Islet of Langerhans (tissue), 1 donor: ENCODE data around the gene BLACAT1.
"Not testable (repeated sequence)": the region's sequence is repeated elsewhere in the genome, so short reads cannot be mapped to it uniquely, and the experiment has no call there.

Experiments
- FAIRE-seq: peaks from one replicate; lab custom pipeline; 2011; peaks lifted over from hg19 to GRCh38; lab: Jason Lieb, UNC

Gene BLACAT1

DNA sequence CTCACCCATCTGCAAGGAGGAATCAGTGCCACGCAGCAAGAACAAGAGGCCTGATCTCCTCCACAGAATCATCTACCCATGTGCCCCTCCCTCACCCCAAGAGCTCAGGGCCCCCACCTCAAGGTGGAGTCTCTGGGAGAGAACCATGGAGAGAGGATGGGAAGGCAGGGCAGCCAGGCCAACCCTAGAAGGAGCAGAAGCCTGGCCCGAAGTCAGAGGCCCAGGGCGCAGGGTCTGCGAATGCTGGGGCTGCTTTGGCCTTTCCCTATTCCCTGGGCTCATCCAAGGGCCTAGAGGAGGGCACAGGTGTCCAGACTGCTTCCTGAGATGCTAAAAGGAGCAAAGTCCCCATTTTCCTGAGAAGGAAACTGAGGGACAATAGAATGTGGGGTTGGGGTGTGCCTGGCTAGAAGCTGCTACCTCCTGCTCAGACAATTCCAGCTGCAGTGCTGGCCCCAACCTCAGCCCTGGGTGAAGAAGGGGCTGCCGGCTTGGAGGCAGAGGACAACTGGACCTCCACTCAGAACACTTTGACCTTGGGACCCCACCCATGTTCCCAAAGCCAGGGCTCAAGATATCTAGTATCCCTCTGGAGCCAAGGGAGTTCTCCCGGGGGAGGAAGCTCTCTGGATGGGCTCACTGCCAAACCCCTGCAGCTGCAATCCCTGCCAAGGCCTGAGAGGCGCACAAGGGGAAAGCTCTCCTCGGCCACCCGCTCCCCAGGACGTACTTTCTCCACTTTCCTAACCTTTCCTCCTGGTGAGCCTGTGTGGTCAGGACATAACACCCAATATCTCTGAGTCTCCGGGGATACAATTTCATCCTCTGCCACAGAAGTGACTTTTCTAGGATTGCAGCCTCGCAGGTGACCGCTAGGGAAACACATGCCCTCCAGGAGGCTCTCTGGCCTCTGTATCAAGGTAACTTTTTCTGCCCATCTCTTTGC, 17.4 kb downstream of the BLACAT1 start:
- peak; percentile 33 for FAIRE-seq

DNA sequence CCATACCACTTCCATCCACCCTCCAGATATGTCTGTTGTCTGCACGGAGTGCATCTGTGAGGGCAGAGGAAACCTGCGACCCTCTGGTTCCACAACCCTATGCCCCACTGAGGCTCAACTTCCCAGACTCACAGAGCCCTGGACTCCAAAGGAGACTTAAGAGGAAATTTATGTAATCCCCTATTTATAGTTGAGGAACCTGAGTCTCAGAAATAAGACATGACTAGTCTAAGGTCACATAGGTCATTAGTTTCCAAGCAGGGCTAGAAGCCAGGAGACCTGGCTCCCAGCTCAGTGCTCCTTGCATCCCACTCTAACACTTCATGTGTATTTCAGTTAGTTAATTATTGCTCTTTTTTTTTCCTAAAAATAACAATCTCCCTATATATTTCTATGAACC, 18.3 kb downstream of the BLACAT1 start:
- no peak for FAIRE-seq

DNA sequence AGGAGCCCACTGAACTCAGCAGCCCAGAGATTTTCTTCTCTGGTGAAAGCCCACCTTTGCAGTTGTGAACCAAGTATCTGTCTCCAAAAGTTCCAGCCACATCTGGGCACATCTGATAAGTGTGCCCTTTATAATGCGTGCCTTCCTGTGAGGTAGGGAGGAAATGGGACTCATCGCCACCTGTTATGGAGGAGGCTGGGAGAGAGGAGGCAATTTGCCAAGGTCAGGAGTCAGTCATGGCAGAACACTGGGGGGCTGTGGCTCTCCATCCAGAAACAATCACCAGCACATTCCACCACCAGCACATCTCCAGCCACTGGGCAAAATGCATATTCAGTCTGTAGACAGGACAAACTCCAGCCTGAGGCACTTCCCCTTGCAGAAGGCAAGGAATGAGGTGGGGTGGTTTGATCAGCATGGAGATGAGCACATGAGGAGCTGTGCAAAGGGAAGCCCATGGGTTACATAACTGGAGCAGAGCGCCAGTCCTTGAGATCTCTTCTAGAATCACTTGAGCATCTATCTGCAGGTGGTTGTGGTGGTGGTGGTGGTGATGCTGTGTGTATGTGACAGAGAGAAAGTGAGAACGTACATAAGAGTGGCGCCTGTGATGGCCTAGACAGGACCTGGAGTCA, 19.0 kb downstream of the BLACAT1 start:
- no peak for FAIRE-seq

DNA sequence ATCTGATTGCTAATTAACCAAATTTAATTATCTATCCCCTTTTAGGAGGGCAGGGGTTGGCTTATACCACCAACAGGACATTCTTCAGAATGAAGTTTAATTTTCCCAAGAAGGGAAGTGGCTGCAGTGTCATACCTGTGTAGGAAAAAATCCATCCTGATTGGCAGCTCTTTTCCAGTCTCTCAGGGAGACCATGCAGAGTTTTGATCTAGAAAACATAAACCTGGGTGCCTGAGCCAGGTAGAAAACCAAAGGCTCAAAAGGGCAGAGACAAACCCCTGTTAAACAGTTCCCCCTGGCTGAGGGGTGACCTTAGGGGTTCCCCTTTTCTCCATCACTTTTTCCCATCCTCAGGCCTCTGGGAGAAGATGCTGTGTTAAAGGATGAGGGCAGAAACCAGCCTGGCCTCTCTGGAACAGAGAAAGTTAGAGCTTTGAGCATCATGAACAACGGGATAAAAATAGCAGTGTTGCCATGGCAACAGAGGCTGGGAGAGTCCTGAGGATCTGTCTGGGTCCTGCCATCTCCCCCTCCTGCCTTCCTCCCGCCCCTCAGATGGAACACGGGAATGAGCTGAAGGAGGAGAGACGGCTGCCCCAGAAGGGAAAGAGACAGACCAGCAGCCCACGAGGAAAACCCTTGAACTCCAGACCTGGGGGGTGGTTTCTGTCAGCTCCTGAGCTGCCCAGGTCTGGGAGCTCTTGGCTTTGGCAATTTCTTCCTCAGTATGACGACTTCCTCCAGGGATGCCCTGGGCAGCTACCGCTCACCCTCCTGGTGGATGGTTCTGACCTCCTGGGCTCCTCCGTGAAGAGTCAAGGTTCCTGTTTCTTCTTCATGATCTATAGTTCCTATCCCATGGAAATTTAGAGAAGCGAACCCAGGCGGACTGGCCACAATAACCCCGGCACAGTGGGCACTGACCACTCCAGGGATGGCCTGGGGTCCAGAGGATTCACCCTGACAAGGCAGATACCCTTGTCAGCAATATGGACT, 20.0 kb downstream of the BLACAT1 start:
- no peak for FAIRE-seq

DNA sequence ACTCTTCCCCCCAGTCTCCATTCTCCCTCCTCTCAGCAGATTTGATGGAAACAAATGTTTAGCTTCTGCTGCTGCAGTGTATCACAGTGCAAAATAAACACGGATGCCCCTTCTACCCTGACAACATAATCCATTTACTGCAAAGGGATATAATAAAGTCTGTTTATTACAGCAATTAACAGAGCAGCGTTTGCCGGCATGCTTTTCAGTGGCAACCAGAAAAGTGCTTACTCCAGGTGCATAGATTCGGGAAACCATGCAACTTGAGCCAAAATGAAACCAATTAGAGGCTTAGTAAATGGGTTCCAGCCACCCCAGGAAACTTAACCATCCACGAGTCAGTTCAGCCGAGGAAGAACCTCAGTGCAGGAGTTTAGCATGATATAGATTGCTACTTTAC, 21.1 kb downstream of the BLACAT1 start:
- no peak for FAIRE-seq

DNA sequence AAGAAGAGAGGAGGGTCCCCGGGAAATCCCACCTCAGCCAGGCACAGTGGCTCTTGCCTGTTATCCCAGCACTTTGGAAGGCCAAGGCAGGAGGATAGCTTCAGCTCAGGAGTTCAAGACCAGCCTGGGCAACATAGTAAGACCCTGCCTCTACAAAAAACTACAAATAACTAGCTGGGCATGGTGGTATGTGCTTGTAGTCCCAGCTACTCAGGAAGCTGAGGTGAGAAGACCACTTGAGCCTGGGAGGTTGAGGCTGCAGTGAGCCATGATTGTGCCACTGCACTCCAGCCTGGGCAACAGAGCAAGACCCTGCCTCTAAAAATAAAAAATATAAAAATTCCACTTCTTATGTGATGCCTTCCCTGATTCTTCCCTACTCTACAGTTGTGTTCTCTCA, 23.2 kb downstream of the BLACAT1 start:
- FAIRE-seq: not testable (repeated sequence)

DNA sequence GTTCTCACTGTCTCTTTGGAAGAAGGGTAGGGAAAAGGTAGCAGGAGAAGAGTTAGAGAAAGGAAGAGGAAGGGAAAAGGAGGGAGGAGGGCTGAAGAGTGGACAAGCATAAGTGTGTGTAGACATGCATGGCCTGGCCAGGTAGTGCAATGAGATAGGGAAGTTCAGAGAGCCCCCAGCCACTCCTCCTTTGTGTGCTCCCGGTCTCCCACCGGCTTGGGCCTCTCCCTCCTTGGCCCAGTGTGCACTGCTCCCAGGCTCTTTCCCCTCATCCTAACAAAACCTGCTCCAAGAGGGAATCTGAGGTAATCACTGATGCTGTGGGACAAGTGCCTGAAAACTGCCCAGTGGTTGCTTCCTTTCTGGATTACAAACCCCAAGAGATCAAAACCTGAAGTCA, 23.7 kb downstream of the BLACAT1 start:
- no peak for FAIRE-seq

DNA sequence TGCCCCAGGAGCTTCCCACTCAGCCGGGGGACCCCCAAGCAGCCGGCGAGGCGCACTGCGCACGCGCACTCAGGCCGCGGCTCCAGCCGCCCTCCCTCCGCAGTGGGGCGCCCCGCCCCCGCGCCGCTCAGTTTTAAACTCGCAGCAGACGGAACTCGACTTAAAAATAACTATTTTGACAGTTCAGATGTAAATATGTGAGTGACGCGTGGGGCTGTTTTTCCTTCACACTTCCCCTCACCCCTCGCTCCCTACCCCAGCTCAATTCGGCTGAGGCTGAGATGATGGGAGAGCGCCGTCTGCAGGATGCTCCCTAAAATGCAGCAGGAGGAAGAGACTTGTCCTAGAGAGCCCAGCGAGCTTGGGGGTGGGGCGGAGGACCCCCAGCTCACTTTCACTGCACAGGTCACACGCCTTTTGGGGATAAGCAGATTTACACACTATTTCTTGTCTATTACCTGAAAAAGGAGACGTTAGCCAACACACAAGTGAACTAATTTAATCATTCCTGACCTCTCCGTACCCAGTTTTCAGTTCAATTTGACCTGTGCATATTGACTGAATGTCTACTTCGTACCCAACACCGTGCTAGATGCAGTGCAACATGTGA, 25.0 kb downstream of the BLACAT1 start:
- FAIRE-seq: no peak

DNA sequence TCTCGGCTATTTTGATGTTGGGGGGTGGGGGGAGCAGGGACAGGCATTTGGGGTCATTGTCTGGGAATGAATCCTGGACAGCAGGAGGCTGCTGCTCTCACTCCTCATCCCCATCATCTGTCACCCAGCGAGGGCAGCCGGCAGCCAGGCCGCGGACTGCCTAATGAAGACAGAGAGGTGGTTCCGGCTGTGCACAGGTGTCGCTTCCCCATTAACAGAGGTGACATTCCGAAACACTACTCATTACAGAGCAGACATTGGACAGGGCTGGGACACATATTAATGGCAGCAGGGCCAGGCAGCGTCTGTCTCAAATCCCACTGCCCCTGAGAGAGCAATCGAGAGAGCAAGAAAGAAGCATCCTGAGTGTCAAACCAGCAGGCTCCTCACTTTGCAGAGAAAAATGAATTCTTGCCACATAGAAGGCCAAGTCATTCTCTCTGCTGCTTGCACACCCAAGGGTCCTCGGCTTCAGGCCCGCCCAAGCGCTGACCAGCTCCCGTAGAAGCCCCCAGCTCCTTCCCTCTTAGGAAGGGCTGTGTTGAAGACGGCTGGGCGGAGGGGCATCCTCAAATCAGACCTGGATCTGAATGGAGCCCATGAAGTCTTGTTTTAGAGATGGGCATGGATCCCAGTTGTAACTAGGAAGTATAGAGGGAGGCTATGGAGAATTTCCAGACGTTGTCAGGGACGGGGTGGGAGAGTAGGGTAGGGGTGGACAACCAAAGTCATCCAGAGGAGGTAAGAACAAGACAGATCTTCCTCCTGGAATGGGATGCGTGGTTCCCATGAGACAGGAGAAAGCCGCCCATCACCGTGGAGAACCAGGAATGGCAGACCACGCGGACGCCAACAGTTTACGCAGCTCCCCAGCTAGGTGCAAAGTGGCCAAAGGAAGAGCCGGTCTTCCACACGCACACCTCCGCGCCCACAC, 25.8 kb downstream of the BLACAT1 start:
- no peak for FAIRE-seq

DNA sequence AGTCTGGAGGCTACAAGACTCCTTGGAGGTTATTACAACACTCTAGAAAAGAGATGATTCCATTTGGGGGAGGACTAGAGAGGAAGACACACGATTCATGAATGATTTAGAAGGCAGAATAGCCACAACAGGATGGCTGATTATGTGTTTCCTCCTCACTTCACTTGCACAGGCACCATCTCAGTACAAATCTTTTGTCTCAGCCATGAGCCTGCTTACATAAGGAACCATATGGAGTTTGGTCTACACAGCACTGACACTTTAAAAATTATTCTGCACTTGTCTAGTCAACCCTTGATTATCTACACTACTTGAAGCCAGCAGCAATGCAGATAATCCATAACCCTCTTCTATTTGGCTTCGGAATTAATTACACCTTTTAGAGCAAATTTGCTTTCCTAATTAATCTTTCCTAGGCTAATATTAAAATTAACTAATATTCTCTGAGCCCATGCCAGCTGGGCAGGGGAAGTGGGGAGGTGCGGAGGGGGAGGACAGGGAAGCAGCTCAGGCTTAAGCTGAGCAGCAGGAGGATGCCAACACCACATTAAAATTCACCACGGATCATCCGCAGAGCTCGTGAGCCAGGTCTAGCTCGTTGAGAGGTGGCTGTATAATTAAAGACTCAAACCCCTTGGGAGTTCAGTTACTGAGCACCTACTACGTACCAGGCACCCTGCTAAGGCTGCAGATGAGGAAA, 30.8 kb downstream of the BLACAT1 start:
- FAIRE-seq: no peak

DNA sequence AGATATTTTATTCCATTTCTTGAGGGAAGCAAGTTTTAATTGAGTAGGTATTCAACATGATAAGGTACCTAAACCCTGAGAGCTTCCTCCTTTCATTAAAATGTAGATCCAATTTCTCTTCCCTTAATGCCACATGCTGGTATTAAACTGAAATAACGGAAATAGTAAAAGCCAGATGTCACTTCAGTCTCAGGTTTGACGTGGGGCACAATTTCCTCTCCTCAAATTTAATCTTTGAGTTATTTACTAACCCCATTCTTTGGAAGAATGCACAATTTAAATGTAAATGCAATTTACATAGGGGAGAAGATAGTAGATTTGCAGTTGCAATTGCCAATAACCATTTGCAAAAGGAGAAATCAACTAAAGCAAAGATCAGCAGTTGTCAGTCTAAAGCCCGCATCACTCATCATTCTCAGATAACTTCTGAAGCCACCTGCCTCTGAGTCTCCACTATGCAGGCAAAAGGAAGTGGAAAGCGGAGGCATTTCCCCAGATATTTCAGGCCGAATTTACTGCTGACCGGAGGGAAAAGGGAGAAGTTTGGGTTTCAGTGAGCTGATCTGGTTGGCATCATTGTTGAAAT, 31.9 kb downstream of the BLACAT1 start:
- no peak for FAIRE-seq

DNA sequence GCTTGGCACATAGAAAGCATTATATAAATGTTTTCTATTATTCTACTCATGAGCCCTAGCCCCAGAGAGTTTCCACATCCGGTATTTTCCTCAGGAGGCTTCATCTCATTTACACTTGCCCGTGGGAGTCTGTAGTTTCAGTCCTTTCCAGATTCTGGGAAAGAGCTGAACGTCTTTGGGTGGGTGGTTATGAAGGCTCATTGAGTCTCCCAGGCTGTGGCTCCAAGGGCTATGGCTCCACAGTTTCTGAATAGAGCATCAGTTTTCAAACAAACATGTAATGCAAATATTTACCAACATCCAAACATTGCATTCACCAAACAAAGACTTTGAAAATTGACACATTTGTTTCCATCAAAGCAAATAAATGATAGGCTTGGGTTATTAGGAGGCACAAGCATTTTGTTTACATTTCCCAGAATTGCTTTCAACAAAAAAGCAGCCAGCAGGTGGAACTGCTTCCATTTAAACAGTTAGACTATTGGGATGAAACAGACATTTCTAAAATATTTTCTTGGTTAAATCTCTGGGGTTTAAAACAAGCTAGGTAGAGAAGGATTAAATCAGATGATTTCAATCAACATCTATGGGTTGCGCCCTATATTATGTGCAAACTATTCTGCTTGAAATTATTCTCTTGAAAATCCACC, 32.7 kb downstream of the BLACAT1 start:
- peak; percentile 27 for FAIRE-seq

DNA sequence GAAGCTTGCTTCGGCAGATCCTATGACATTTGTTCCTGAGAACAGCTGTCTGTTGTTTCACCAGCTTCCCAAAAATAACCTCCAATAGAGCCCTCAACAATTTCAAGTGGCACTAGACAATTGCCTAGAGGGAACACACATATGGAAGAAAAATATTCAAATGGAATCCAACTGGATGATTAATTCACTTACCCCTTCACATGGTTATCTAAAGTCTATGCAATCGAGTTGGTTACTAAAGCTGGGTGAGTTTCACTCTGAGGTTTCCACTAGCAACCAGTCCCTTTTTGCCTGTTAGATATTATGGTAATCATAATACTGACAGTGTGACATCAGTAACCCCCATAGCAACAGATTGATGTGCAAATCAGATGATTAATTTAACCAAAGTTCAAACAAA, 34.0 kb downstream of the BLACAT1 start, which contains the start of gene LEMD1:
LEMD1 (minus strand) TSS at position 259 of the 400 bp plus-strand sequence. CDS start 1,520 bp downstream, outside the sequence.
- FAIRE-seq: peak; percentile 98

DNA sequence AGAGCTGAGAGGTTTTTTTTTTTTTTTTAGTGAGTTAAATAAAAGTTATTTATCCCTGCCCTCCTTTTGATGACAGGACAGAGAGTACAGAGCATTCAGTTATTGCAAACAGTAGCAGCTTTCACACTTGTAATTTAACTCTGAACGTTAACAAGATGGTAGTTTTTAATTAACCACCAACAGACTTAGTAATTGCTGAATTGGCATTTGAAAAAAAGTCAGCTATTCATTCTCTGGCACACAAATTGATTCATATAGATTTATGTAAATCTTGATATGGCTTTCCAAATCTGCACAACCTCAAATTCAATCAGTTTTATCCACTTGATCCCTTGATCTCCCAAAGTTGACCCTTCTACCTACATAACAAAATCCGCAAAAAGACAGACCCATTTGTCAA, 34.9 kb downstream of the BLACAT1 start:
- FAIRE-seq: peak; percentile 9

DNA sequence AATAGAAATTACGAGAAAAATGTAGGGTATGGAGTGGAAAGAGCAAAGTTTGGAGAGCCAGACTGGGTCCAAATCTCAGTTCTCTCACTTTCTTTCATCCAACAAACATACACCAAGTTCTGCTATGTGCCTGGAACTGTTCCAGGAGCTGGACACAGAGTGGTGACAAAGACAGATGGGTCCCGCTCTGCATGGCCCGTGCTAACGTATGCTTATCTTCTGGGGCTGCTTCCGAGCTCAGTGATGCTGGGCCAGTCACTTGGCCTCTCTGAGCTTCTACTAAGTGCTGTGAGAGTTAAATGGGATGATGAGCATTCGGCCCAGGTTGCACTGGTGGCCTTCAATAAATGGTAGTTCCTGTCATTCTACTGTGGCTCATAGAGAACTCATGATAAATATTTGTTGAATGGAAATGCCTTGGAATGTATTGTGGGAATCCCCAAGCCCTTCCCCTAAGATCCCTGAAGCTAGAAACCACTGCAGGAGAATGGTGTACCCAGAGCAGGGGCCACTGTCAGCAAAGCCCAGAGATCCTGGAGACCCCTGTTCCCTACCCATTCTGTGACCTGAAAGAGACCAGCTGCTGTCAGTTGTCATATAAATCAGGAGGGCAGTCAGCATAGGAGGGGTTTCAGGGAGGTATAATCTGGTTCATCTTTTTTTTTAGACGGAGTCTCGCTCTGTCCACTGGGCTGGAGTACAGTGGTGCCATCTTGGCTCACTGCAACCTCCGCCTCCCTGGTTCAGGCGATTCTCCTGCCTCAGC, 37.8 kb downstream of the BLACAT1 start:
- FAIRE-seq: no peak

DNA sequence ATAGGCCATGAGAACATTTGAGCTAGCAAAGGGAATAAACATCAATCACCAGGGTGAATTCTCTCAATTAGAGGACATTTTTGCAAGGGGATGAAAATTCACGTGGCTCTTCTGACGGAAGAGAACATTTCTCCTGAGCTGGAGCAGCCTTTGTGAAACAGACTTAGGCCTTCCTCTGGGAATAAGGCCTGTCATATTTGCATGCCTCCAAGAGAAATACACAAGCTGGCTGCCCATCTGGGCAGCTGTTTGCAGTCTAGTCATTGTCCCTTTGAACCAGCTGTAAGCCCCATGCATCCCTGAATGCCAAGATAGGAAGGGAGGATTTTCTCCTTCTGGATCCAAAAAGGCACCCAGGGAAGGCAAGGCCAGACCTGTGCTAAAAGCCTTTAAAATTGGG, 39.5 kb downstream of the BLACAT1 start:
- no peak for FAIRE-seq

DNA sequence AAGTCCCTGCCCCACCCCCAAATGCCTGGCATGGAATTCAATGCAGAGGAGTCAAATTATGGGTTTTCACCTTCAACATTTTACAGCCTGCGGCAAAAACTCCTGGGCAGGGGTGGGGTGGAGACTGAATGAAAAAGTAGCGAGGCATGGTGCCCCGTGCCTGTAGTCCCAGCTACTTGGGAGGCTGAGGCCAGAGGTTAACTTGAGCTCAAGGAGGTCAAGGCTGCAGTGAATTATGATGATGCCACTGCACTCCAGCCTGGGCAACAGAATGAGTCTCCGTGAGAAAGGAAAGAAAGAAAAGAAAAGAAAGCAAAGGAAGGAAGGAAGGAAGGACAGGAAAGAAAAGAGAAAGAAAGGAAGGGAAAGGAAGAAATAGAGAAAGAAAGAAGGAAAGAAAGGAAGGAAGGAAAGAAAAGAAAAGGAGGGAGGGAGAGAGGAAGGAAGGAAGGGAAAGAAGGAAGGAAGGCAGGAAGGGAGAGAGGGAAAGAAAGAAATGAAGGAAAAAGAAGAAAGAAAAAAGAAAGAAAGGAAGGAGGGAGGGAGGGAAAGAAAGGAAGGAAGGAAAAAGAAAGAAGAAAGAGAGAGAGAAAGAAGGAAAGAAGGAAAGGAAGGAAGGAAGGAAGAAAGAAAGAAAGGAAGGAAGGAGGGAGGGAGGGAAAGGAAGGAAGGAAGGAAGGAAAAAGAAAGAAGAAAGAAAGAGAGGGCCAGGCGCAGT, 45.1 kb downstream of the BLACAT1 start:
- FAIRE-seq: no peak

DNA sequence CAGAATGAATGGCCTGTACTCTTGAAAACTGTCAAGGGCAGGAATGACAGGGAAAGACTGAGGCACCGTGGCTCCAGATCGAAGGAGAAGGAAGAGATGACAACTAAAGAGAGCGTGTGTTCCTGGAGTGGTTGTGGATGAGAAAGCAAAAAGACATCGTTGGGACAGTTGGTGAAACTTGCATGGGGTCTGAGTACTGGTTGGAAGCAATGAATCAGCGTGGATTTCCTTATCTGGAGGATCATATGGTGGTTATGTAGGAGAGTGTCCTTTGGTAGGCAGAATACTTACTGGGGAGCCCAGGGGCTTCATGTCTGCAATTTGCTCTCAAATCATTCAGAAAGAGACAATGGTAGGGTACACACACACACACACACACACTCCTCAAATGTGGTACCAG, 47.9 kb downstream of the BLACAT1 start:
- FAIRE-seq: no peak
